Thymus (tissue), 11 donors: ENCODE results near the gene RYR1. TPM values are rescaled to one million over a fixed set of nuclear protein-coding genes. Genes with fewer than 3 reads are reported as not detected.
"Not testable (repeated sequence)": the region's sequence is repeated elsewhere in the genome, so short reads cannot be mapped to it uniquely, and the experiment has no call there.

ENCODE experiments used
- DNase-seq, 9 donors: peaks; one replicate each; pipeline ENCODE4 v3.0.0-alpha.2; 2013; ENCODE audit warnings: low spot score in 9 of 9, low read depth in 6 of 9, missing footprints in 1 of 9
- H3K27ac ChIP-seq, 2 donors: one replicate each; pipeline ENCODE4 v1.5.1; 2013; ENCODE audit warnings: control low read depth in 1 of 2, low read depth in 1 of 2, low read length in 1 of 2, mild to moderate bottlenecking in 1 of 2, moderate library complexity in 1 of 2
- H3K27me3 ChIP-seq, 2 donors: one replicate each; pipeline ENCODE4 v1.5.1; 2013; ENCODE audit warnings: low read length in 1 of 2; ENCODE audit not compliant: control insufficient read depth in 2 of 2, insufficient read depth in 1 of 2
- H3K36me3 ChIP-seq, 2 donors: one replicate each; pipeline ENCODE4 v1.5.1; 2013; ENCODE audit warnings: low read length in 1 of 2, mild to moderate bottlenecking in 1 of 2, moderate library complexity in 1 of 2; ENCODE audit not compliant: control insufficient read depth in 2 of 2, insufficient read depth in 2 of 2
- H3K4me1 ChIP-seq, 2 donors: one replicate each; pipeline ENCODE4 v1.5.1; 2013; ENCODE audit warnings: low read length in 2 of 2; ENCODE audit not compliant: control insufficient read depth in 2 of 2, insufficient read depth in 2 of 2
- H3K4me3 ChIP-seq, 2 donors: one replicate each; pipeline ENCODE4 v1.5.1; 2013; ENCODE audit warnings: low read length in 2 of 2, control low read depth in 1 of 2, mild to moderate bottlenecking in 1 of 2
- H3K9me3 ChIP-seq, 2 donors: one replicate each; pipeline ENCODE4 v1.5.1; 2013; ENCODE audit warnings: low read length in 1 of 2, mild to moderate bottlenecking in 1 of 2; ENCODE audit not compliant: control insufficient read depth in 2 of 2, insufficient read depth in 1 of 2
- WGBS: extraction: QIAGEN DNeasy Blood & Tissue Kit; methylation state at CpG from one replicate; pipeline ENCODE4 v1.1.7; 2013; 5-methylcytosine and 5-hydroxymethylcytosine counted together
- polyA plus RNA-seq: library from polyadenylated mRNA; stranded (reverse); fragments of 200-250 nt; gene quantifications from one replicate; pipeline ENCODE4 v1.2.3, GENCODE V29; 2013
- total RNA-seq: library from RNA; stranded (reverse); fragments of 120-200 nt; gene quantifications from one replicate; pipeline ENCODE4 v1.2.4, GENCODE V29; 2013
- donor health status: healthy.

RYR1 gene
- total and polyA plus RNA-seq, 2 donors = 1.1 to 1.8 TPM

DNA sequence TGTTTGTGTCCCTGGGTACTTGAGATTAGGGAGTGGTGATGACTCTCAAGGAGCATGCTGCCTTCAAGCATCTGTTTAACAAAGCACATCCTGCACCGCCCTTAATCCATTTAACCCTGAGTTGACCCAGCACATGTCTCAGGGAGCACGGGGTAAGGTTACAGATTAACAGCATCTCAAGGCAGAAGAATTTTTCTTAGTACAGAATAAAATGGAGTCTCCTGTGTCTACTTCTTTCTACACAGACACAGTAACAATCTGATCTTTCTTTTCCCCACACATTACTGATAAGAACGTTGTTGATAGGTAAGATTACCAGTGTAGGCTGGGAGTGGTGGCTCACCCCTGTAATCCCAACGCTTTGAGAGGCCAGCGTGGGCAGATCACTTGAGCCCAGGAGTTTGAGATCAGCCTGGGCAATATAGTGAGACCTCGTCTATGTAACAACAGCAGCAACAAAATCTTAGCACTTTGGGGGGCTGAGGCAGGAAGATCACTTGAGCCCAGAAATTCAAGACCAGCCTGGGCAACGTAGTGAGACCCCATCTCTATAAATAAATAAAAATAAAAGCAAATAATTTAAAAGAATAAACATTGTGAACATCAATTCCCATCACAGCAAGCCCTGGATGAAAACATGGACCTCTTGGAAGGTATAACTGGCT lies 198.5 kb downstream of the RYR1 start:
- not testable (repeated sequence) for H3K4me1 ChIP-seq, H3K27ac ChIP-seq, H3K9me3 ChIP-seq, H3K4me3 ChIP-seq, DNase-seq, H3K27me3 ChIP-seq
- WGBS = 98% methylated on average over 7 of the region's 7 CpGs
- peaks cover 52 to 59% of the 10 kb centered on the region in 2 donors for H3K36me3 ChIP-seq

- no peak overlapping the region for H3K27ac ChIP-seq
- H3K4me1 ChIP-seq = peaks cover 2 to 12% of the 10 kb centered on the region in 2 donors
- peaks cover 46 to 52% of the 10 kb centered on the region in 2 donors for H3K36me3 ChIP-seq
- H3K4me3 ChIP-seq = no peak overlapping the region
- no peak for DNase-seq
- H3K9me3 ChIP-seq = no peaks in the 10 kb centered on the region
- 97% methylated on average over 16 of the region's 16 CpGs for WGBS
- H3K27me3 ChIP-seq = no peaks in the 10 kb centered on the region
Observed at GRCh38 chr19:38632476-38633213, 199.2 kb downstream of the RYR1 start.

DNA sequence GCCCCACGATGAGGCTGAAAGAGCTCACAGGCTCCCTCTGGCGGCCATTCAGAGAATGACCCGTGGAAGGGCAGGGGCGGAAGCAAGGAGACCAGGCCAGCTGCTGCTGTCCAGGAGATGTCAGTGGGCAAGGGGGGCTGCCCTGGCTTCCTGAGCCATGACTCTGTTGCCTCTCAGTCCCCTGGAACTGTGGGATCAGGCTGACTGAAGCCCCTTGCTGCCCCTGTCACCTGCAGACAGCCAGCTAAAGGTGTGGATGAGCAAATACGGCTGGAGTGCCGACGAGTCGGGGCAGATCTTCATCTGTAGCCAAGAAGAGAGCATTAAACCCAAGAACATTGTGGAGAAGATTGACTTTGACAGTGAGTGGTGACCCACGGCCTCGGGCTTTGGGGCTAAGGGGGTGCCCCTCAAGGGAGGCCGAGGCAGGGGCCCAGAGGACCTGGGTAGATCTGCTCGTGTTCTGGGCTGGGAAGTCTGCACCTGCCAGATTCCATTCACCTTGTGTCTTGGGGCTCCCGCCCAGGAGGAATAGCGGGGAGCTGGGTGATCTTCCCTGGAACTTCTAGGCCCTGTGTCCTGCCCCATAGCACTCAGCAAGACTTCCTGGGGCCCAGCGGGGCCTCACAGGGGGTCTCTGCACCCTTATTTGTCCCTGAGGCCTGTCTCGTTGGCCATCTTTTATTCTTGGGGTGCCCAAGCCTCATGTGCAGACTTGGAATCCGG lies 201.4 kb downstream of the RYR1 start:
- 76% methylated on average over 17 of the region's 17 CpGs for WGBS
- H3K36me3 ChIP-seq = peaks cover 28 to 31% of the 10 kb centered on the region in 2 donors
- DNase-seq = peak in 6 of 9 donors; percentile 29 to 75 (median 55)
- no peak overlapping the region for H3K27ac ChIP-seq
- H3K4me1 ChIP-seq = peaks cover 2 to 12% of the 10 kb centered on the region in 2 donors
- H3K4me3 ChIP-seq = no peak overlapping the region
- H3K27me3 ChIP-seq = no peaks in the 10 kb centered on the region
- no peaks in the 10 kb centered on the region for H3K9me3 ChIP-seq

DNA sequence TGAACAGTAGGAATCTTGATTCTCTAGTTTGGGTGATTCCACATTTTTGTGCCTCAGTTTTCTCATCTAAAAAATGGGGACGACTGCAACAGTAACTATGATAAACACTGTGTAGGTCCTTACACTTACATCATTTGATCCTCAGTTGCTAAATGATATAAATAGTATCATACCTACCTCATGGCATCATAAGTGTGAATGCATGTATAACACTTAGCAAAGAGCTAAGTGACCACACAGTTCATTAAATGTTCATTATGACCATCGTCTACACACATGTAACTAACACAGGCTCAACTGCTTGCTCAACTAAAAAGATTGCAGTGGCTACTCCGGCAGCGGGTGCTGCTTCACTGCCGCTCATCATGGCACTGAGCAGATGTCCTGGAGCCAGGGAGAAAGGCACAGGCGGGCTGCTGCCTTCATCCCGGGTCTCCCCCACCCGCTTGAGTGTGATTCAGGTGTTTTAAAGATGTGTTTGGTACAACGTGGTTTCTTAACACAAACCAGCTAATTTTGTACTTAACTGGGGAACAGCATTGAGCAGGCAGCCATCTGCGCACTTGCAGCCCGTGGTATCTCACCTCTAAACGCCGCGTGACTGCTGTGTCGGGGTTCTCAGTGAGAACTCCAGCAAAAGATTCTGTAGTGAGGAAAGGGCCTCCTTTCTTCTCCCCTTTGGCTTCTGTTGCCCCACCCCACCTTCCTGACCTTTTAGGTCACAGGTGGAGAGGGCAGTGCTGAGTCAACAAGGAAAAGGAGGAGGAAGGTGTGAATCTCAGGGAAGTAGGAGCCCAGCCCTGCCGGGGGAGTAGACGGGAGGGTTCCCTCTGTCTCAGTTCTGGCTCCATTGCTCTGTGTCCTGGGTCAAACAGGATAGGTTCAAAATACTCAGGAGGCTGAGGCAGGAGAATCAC lies 202.2 kb downstream of the RYR1 start:
- H3K4me1 ChIP-seq = peaks cover 2 to 12% of the 10 kb centered on the region in 2 donors
- peaks cover 25 to 28% of the 10 kb centered on the region in 2 donors for H3K36me3 ChIP-seq
- H3K4me3 ChIP-seq = no peak overlapping the region
- no peak for DNase-seq
- H3K9me3 ChIP-seq = no peaks in the 10 kb centered on the region
- 95% methylated on average over 17 of the region's 17 CpGs for WGBS
- H3K27ac ChIP-seq = no peak overlapping the region
- H3K27me3 ChIP-seq = no peaks in the 10 kb centered on the region

Other genes with a start within 250 kb of the RYR1 start
- gene DPF1, start 209.5 kb upstream of the RYR1 start, total RNA-seq = 0.24 TPM
- gene DPF1, start 209.5 kb upstream of the RYR1 start, polyA plus RNA-seq = 0.09 TPM
- 0.52 TPM for gene PPP1R14A, start 177.3 kb upstream of the RYR1 start, total RNA-seq
- gene PPP1R14A, start 177.3 kb upstream of the RYR1 start, polyA plus RNA-seq = 59.0 TPM
- gene SPINT2, start 169.1 kb upstream of the RYR1 start, total RNA-seq = 107 TPM
- gene SPINT2, start 169.1 kb upstream of the RYR1 start, polyA plus RNA-seq = 253 TPM
- gene C19orf33, start 129.4 kb upstream of the RYR1 start, total RNA-seq = 4.9 TPM
- gene C19orf33, start 129.4 kb upstream of the RYR1 start, polyA plus RNA-seq = 93.6 TPM
- gene YIF1B, start 117.7 kb upstream of the RYR1 start, total RNA-seq = 34.2 TPM
- gene YIF1B, start 117.7 kb upstream of the RYR1 start, polyA plus RNA-seq = 46.6 TPM
- gene KCNK6, start 113.8 kb upstream of the RYR1 start, total RNA-seq = 3.4 TPM
- 5.2 TPM for gene KCNK6, start 113.8 kb upstream of the RYR1 start, polyA plus RNA-seq
- 1.5 TPM for gene CATSPERG, start 97.9 kb upstream of the RYR1 start, total RNA-seq
- gene CATSPERG, start 97.9 kb upstream of the RYR1 start, polyA plus RNA-seq = 5.8 TPM
- gene PSMD8, start 59.1 kb upstream of the RYR1 start, total RNA-seq = 169 TPM
- 64.5 TPM for gene PSMD8, start 59.1 kb upstream of the RYR1 start, polyA plus RNA-seq
- not detected for gene GGN, start 45.7 kb upstream of the RYR1 start, total RNA-seq
- gene GGN, start 45.7 kb upstream of the RYR1 start, polyA plus RNA-seq = 0.07 TPM
- gene SPRED3, start 45.0 kb upstream of the RYR1 start, total RNA-seq = under 0.01 TPM
- 0.27 TPM for gene SPRED3, start 45.0 kb upstream of the RYR1 start, polyA plus RNA-seq
- 12.6 TPM for gene FAM98C, start 30.6 kb upstream of the RYR1 start, total RNA-seq
- 22.0 TPM for gene FAM98C, start 30.6 kb upstream of the RYR1 start, polyA plus RNA-seq
- gene RASGRP4, start 7.5 kb upstream of the RYR1 start, total RNA-seq = 1.1 TPM
- 1.7 TPM for gene RASGRP4, start 7.5 kb upstream of the RYR1 start, polyA plus RNA-seq
- 24.6 TPM for gene MAP4K1, start 184.3 kb downstream of the RYR1 start, total RNA-seq
- gene MAP4K1, start 184.3 kb downstream of the RYR1 start, polyA plus RNA-seq = 82.9 TPM
- gene EIF3K, start 185.5 kb downstream of the RYR1 start, total RNA-seq = 317 TPM
- 268 TPM for gene EIF3K, start 185.5 kb downstream of the RYR1 start, polyA plus RNA-seq
- gene ACTN4, start 214.0 kb downstream of the RYR1 start, total RNA-seq = 23.8 TPM
- 124 TPM for gene ACTN4, start 214.0 kb downstream of the RYR1 start, polyA plus RNA-seq